Panc1 (cell line): ENCODE results near the gene TANK. TPM values are rescaled to one million over a fixed set of nuclear protein-coding genes. Genes with fewer than 3 reads are reported as not detected.

ENCODE experiments used
- ATAC-seq: fragments of 200-7000 bp; cut with Tn5 transposase; 2 replicates; pipeline ENCODE4 v1.9.1; 2020; ENCODE audit warnings: mild to moderate bottlenecking, moderate library complexity
- BruUV-seq: library from RNA; stranded (reverse); fragments of 400-500 nt; replicated peaks from 2 replicates; lab custom pipeline; 2021; lab: Mats Ljungman, UMichigan
- CTCF ChIA-PET: fragments of 300-600 bp; sonication (Branson Sonifier 250); formaldehyde crosslinking; loops from one replicate; lab custom pipeline; 2022; ENCODE audit warnings: antibody characterized with exemption; lab: Charles Lee
- POLR2A ChIA-PET: fragments of 300-600 bp; sonication (Branson Sonifier 250); formaldehyde crosslinking; loops from one replicate; lab custom pipeline; 2022; ENCODE audit warnings: antibody characterized with exemption; lab: Charles Lee
- DNase-seq: peaks from one replicate; pipeline ENCODE4 v3.0.0-alpha.2; 2010; ENCODE audit warnings: low read depth, low spot score
- H3K27ac ChIP-seq: 2 replicates; pipeline ENCODE4 v1.5.1; 2011; ENCODE audit warnings: mild to moderate bottlenecking, low read length, inconsistent platforms
- H3K27me3 ChIP-seq: fragments of 200-500 bp; sonication (Bioruptor generic); 2 replicates; pipeline ENCODE4 v1.6.0; 2014; ENCODE audit warnings: low read length, inconsistent platforms; ENCODE audit not compliant: control insufficient read depth, insufficient read depth
- H3K36me3 ChIP-seq: fragments of 200-500 bp; sonication (Bioruptor generic); 2 replicates; pipeline ENCODE4 v1.5.1; 2014; ENCODE audit warnings: inconsistent platforms, mild to moderate bottlenecking, low read length, moderate library complexity; ENCODE audit not compliant: control insufficient read depth, insufficient read depth
- H3K4me1 ChIP-seq: 2 replicates; pipeline ENCODE4 v1.5.1; 2011; ENCODE audit warnings: inconsistent platforms, mild to moderate bottlenecking, low read length, moderate library complexity; ENCODE audit not compliant: control insufficient read depth, insufficient read depth
- H3K4me3 ChIP-seq, 2 experiments: 2 replicates each; pipeline ENCODE4 v1.5.1; 2011 to 2012; ENCODE audit warnings: low read depth in 2 of 2, low read length in 2 of 2, mild to moderate bottlenecking in 2 of 2, inconsistent platforms in 1 of 2, moderate library complexity in 1 of 2
- H3K9me3 ChIP-seq: fragments of 200-500 bp; sonication (Bioruptor generic); 2 replicates; pipeline ENCODE4 v1.5.1; 2014; ENCODE audit warnings: low read depth, mild to moderate bottlenecking, inconsistent platforms, low read length, moderate library complexity; ENCODE audit not compliant: control insufficient read depth, insufficient read depth
- CTCF ChIP-seq: fragments of 450-650 bp; IDR thresholded peaks from 2 replicates; pipeline ENCODE4 v1.5.1; 2017; ENCODE audit warnings: mild to moderate bottlenecking
- POLR2AphosphoS5 ChIP-seq: IDR thresholded peaks from 2 replicates; pipeline ENCODE4 v1.6.1; 2012; ENCODE audit warnings: mild to moderate bottlenecking, low read depth, low read length, moderate library complexity
- REST ChIP-seq, 2 experiments: IDR thresholded peaks; 2 replicates each; pipeline ENCODE4 v1.6.1; 2011 to 2012; ENCODE audit warnings: low read depth in 2 of 2, control low read depth in 1 of 2, low read length in 1 of 2, mild to moderate bottlenecking in 1 of 2, moderate library complexity in 1 of 2; ENCODE audit not compliant: insufficient read depth in 1 of 2
- SIN3A ChIP-seq: IDR thresholded peaks from 2 replicates; pipeline ENCODE4 v1.6.1; 2012; ENCODE audit warnings: low read depth, mild to moderate bottlenecking, low read length, moderate library complexity, borderline replicate concordance; ENCODE audit not compliant: insufficient read depth
- TCF7L2 ChIP-seq: IDR thresholded peaks from 2 replicates; pipeline ENCODE4 v1.6.1; 2011; ENCODE audit warnings: mild to moderate bottlenecking, low read depth, low read length, inconsistent platforms
- in situ Hi-C: cut with HindIII; loops from 2 replicates; pipeline ENCODE4 v1.10.0; 2016; ENCODE audit warnings: low sequenced_read_pairs, low pct_unique_long_range_greater_than_20kb
- intact Hi-C: fragments of 100-400 bp; cut with micrococcal nuclease; formaldehyde crosslinking; loops from one replicate; pipeline ENCODE4 v1.10.0; 2022; ENCODE audit not compliant: unreplicated experiment
- total RNA-seq: library from RNA; stranded (reverse); gene quantifications from one replicate; pipeline ENCODE4 v1.2.1, GENCODE V29; 2021; ENCODE audit not compliant: unreplicated experiment

The TANK gene
- total RNA-seq, 1 experiment from 2014 or later: 36.0 TPM

GRCh38 chr2:161265874-161266273 lies 105.6 kb downstream of the TANK start:
- no peaks in the 10 kb centered on the region for H3K27me3 ChIP-seq
- in situ Hi-C loops (no loop called here), intact Hi-C loops (no loop called here)
- no peaks in the 10 kb centered on the region for H3K4me1 ChIP-seq
- ChIA-PET CTCF (no interaction called here), POLR2A (no interaction called here)
- no peaks in the 10 kb centered on the region for H3K36me3 ChIP-seq
- BruUV-seq: no TSS peak
- TF ChIP-seq SIN3A (no peak), TCF7L2 (no peak), CTCF (no peak), REST (IDR thresholded peaks at IDR 0.05; ENCODE audit: insufficient read depth in 1 of 2, low read depth in 2 of 2, low read length in 1 of 2) (no peak), POLR2AphosphoS5 (no peak)
- no peak overlapping the region for H3K4me3 ChIP-seq
- H3K27ac ChIP-seq: no peak overlapping the region
- ATAC-seq: no peak
- no peak for DNase-seq
- no peaks in the 10 kb centered on the region for H3K9me3 ChIP-seq

GRCh38 chr2:161269111-161269510 lies 108.9 kb downstream of the TANK start:
- TF ChIP-seq CTCF (no peak), SIN3A (no peak), TCF7L2 (no peak), REST (IDR thresholded peaks at IDR 0.05; ENCODE audit: insufficient read depth in 1 of 2, low read depth in 2 of 2, low read length in 1 of 2) (no peak), POLR2AphosphoS5 (no peak)
- Histone ChIP-seq H3K9me3 (no peaks in the 10 kb centered on the region), H3K27ac (no peak overlapping the region), H3K4me1 (no peaks in the 10 kb centered on the region), H3K4me3 (no peak overlapping the region), H3K36me3 (no peaks in the 10 kb centered on the region), H3K27me3 (no peaks in the 10 kb centered on the region)
- ATAC-seq (no peak), DNase-seq (no peak)
- ChIA-PET CTCF (no interaction called here), POLR2A (no interaction called here)
- intact Hi-C loops: no loop called here
- in situ Hi-C loops: no loop called here
- BruUV-seq: no TSS peak
